SK-N-MC (cell line): ENCODE measurements around the gene RAET1E.

ENCODE experiments used
- EZH2 ChIP-seq: fragments of 200-600 bp; sonication (generic); IDR thresholded peaks from one replicate; pipeline ENCODE4 v1.6.1; 2017; ENCODE audit warnings: antibody characterized with exemption
- POLR2AphosphoS5 ChIP-seq: IDR thresholded peaks from 2 replicates; pipeline ENCODE4 v1.6.1; 2012; ENCODE audit warnings: mild to moderate bottlenecking, low read depth, low read length, borderline replicate concordance

DNA sequence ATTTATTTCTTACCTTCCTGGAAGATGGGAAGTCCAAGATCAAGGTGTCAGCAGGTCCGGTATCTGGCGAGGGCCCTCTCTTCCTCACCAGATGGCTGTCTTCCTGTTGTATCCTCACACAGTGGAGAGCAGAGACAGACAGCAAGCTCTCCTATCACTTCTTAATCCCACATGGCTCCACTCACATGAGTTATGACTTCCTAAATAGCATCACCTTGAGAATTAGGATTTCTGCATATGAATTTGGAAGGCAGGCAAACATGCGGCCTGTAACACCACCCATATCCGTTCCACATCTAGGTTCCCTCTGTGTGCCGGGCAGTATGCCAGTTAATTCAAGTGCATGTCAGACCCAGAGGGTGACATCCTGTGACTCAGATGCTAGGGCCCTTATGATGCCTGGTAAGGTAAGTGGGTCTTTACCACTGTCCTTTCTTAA lies 2.1 kb downstream of the RAET1E start:
- TF ChIP-seq POLR2AphosphoS5 (no peak), EZH2 (no peak)
